ENCODE results near the gene NMBR. TPM values are rescaled to one million over a fixed set of nuclear protein-coding genes. Genes with fewer than 3 reads are reported as not detected.
"Not testable (repeated sequence)": the region's sequence is repeated elsewhere in the genome, so short reads cannot be mapped to it uniquely, and the experiment has no call there.

Gene NMBR
- total RNA-seq (0.09 TPM), polyA plus RNA-seq (ENCODE audit: insufficient read depth in 1 of 8, insufficient read length in 8 of 8, low replicate concordance in 1 of 8) (under 1 TPM in 4 of 8 donors, not detected in 4; 0.15 to 0.36 (median 0.22) TPM)
- long read RNA-seq, donor 1, result 0 reads
- long read RNA-seq, donor 2, result 0 reads
- long read RNA-seq, donor 3, result 0 reads
- long read RNA-seq, donor 4, result 0 reads
- long read RNA-seq, donor 5, result 0 reads
- long read RNA-seq, donor 6, result 0 reads
- long read RNA-seq, donor 7, result 0 reads
- long read RNA-seq, donor 8, result 0 reads
- long read RNA-seq, donor 9, result 0 reads
- long read RNA-seq, donor 10, result 0 reads
- long read RNA-seq, donor 11, result 0 reads

GRCh38 chr6:142146828-142147662 is at the start of gene NMBR, which contains the start of gene VTA1:
Gene NMBR (minus strand): TSS chr6:142147122. CDS start chr6:142088658, 58,464 bp downstream.
Gene VTA1 (plus strand): TSS chr6:142147263. CDS start chr6:142147288, 25 bp downstream.
- H3K36me3 ChIP-seq (ENCODE audit: control insufficient read depth, insufficient read depth, low read length), result peaks cover 3% of the 10 kb centered on the region
- H3K27ac ChIP-seq (ENCODE audit: low read length), result peak within 1 kb of the TSS; percentile 63
- DNase-seq, result peak; percentile 100
- 0% methylated on average over 34 of the region's 38 CpGs for WGBS (ENCODE audit: insufficient coverage)
- H3K4me3 ChIP-seq (ENCODE audit: low read length), result peak within 1 kb of the TSS; percentile 75
- H3K4me1 ChIP-seq (ENCODE audit: control insufficient read depth, insufficient read depth, low read length), result peaks cover 2% of the 10 kb centered on the region
- no peaks in the 10 kb centered on the region for H3K27me3 ChIP-seq (ENCODE audit: control insufficient read depth, insufficient read depth, low read length)
- H3K9me3 ChIP-seq (replicated peaks; ENCODE audit: control insufficient read depth, low read depth, low read length), result no peaks in the 10 kb centered on the region

DNA sequence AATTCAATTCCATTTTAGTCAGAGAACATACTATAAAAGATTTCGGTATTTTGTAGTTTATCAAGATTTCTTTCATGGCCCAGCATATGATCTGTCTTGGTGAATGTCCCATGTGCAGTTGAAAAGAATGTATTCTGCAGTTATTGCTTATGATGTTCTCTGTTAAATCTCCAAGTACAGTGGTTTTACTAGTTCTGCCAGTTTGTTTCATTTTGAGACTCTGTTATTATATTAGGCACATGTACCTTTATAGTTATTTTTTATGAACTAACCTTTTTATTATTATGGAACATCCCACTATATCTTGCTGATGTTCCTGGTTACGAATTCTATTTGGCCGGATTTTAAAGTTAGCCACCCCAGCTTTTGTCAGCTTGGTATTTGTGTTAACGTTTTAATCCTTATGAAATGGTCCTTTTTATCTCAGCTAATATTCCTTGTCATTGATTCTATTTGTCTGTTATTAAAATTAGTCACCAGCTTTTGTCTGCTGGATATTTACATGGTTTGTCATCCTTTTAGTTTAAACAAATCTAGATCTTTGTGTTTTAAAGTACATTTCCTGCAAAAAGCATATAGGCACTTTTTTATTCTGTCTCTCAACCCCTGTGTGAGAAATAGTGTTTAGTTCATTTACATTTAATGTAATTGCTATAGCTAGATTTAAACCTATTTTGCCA is 49.1 kb upstream of the NMBR start:
- WGBS (ENCODE audit: insufficient coverage), result no CpG with 5 or more reads among the region's 4 CpGs
- Histone ChIP-seq H3K9me3 (replicated peaks; ENCODE audit: control insufficient read depth, low read depth, low read length) (no peaks in the 10 kb centered on the region), H3K27me3 (ENCODE audit: control insufficient read depth, insufficient read depth, low read length) (no peaks in the 10 kb centered on the region), H3K36me3 (ENCODE audit: control insufficient read depth, insufficient read depth, low read length) (peaks cover 2% of the 10 kb centered on the region), H3K27ac (ENCODE audit: low read length) (no peak overlapping the region), H3K4me3 (ENCODE audit: low read length) (no peak overlapping the region), H3K4me1 (ENCODE audit: control insufficient read depth, insufficient read depth, low read length) (no peaks in the 10 kb centered on the region)
- DNase-seq, result no peak

DNA sequence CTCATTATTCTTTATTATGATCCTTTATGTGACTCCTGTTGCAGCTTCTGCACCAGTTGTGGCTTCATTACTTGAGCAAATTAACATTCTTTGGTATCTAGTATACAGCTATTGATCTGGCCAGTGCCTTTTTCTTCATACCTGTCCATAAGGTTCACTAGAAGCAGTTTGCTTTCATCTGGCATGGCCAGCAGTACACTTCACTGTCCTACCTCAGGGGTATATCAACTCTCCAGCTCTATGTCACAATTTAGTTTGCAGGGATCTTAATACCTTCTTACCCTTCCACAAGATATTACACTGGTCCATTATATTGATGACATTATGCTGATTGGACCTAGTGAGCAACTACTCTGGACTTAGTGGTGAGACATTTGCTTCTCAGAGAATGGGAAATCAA is 46.7 kb upstream of the NMBR start:
- Histone ChIP-seq H3K4me3 (ENCODE audit: low read length) (no peak overlapping the region), H3K4me1 (ENCODE audit: control insufficient read depth, insufficient read depth, low read length) (no peaks in the 10 kb centered on the region), H3K36me3 (ENCODE audit: control insufficient read depth, insufficient read depth, low read length) (no peaks in the 10 kb centered on the region), H3K27ac (ENCODE audit: low read length) (no peak overlapping the region), H3K9me3 (replicated peaks; ENCODE audit: control insufficient read depth, low read depth, low read length) (no peaks in the 10 kb centered on the region), H3K27me3 (ENCODE audit: control insufficient read depth, insufficient read depth, low read length) (no peaks in the 10 kb centered on the region)
- no peak for DNase-seq

- H3K27ac ChIP-seq (ENCODE audit: low read length), result no peak overlapping the region
- WGBS (ENCODE audit: insufficient coverage), result no CpG with 5 or more reads among the region's 1 CpG
- H3K36me3 ChIP-seq (ENCODE audit: control insufficient read depth, insufficient read depth, low read length), result no peaks in the 10 kb centered on the region
- DNase-seq, result no peak
- no peaks in the 10 kb centered on the region for H3K27me3 ChIP-seq (ENCODE audit: control insufficient read depth, insufficient read depth, low read length)
- no peaks in the 10 kb centered on the region for H3K9me3 ChIP-seq (replicated peaks; ENCODE audit: control insufficient read depth, low read depth, low read length)
- H3K4me1 ChIP-seq (ENCODE audit: control insufficient read depth, insufficient read depth, low read length), result no peaks in the 10 kb centered on the region
- H3K4me3 ChIP-seq (ENCODE audit: low read length), result no peak overlapping the region
These were observed 45.4 kb upstream of the NMBR start for GRCh38 chr6:142192343-142192742.

DNA sequence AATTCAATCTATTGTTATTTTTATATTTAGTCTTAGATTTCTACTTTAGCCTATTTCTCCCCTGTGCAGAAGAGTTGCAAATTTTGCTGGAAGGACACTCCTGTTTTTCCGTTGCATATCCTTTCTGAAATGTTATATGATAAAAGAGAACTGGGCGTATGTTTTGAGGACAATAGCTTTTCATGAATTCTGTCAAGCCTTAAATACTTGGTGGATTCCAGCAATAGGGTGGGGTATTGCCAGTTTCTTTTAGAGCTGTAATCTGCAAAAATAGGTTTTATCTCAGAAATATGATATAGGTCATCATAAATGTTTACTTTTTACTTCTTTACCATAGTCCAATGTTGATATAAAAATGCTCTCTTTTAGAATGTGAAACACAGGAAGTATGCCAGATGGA is 42.1 kb upstream of the NMBR start:
- no peaks in the 10 kb centered on the region for H3K27me3 ChIP-seq (ENCODE audit: control insufficient read depth, insufficient read depth, low read length)
- H3K27ac ChIP-seq (ENCODE audit: low read length), result no peak overlapping the region
- H3K4me3 ChIP-seq (ENCODE audit: low read length), result no peak overlapping the region
- no CpG with 5 or more reads among the region's 2 CpGs for WGBS (ENCODE audit: insufficient coverage)
- no peaks in the 10 kb centered on the region for H3K4me1 ChIP-seq (ENCODE audit: control insufficient read depth, insufficient read depth, low read length)
- H3K36me3 ChIP-seq (ENCODE audit: control insufficient read depth, insufficient read depth, low read length), result no peaks in the 10 kb centered on the region
- peak; percentile 7 for DNase-seq
- no peaks in the 10 kb centered on the region for H3K9me3 ChIP-seq (replicated peaks; ENCODE audit: control insufficient read depth, low read depth, low read length)

GRCh38 chr6:142188341-142188740 is 41.4 kb upstream of the NMBR start:
- not testable (repeated sequence) for H3K4me3 ChIP-seq (ENCODE audit: low read length); H3K27ac ChIP-seq (ENCODE audit: low read length); H3K9me3 ChIP-seq (replicated peaks; ENCODE audit: control insufficient read depth, low read depth, low read length); DNase-seq; H3K36me3 ChIP-seq (ENCODE audit: control insufficient read depth, insufficient read depth, low read length); H3K27me3 ChIP-seq (ENCODE audit: control insufficient read depth, insufficient read depth, low read length); H3K4me1 ChIP-seq (ENCODE audit: control insufficient read depth, insufficient read depth, low read length)
- 100% methylated on average over 2 of the region's 8 CpGs for WGBS (ENCODE audit: insufficient coverage)

- no CpG with 5 or more reads among the region's 1 CpG for WGBS (ENCODE audit: insufficient coverage)
- Histone ChIP-seq H3K27ac (ENCODE audit: low read length) (no peak overlapping the region), H3K4me1 (ENCODE audit: control insufficient read depth, insufficient read depth, low read length) (no peaks in the 10 kb centered on the region), H3K27me3 (ENCODE audit: control insufficient read depth, insufficient read depth, low read length) (no peaks in the 10 kb centered on the region), H3K9me3 (replicated peaks; ENCODE audit: control insufficient read depth, low read depth, low read length) (no peaks in the 10 kb centered on the region), H3K4me3 (ENCODE audit: low read length) (no peak overlapping the region), H3K36me3 (ENCODE audit: control insufficient read depth, insufficient read depth, low read length) (no peaks in the 10 kb centered on the region)
- peak; percentile 49 for DNase-seq
These were observed 40.3 kb upstream of the NMBR start for GRCh38 chr6:142187209-142187608.

DNA sequence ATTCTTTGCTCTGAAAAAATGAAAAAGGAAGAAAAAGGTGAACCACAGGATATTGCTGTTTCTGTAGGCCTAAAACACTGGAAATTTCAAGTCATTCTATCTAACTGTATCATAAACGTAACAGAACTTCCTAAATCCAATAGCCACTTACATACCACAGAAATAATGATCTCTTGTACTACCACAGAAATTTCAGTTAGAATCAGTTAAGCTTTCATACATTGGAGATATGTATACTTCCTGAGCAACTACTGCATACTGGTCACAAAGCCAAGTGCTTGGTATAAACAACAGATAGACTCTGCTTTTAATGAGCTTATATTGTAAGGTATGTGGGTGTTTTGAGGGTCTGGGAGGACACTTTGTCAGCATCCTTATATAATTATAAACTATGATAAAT is 38.7 kb upstream of the NMBR start:
- no peaks in the 10 kb centered on the region for H3K27me3 ChIP-seq (ENCODE audit: control insufficient read depth, insufficient read depth, low read length)
- no CpG with 5 or more reads among the region's 1 CpG for WGBS (ENCODE audit: insufficient coverage)
- H3K4me1 ChIP-seq (ENCODE audit: control insufficient read depth, insufficient read depth, low read length), result no peaks in the 10 kb centered on the region

GRCh38 chr6:142184307-142184706 is 37.4 kb upstream of the NMBR start:
- Histone ChIP-seq H3K4me3 (ENCODE audit: low read length) (no peak overlapping the region), H3K27me3 (ENCODE audit: control insufficient read depth, insufficient read depth, low read length) (no peaks in the 10 kb centered on the region), H3K36me3 (ENCODE audit: control insufficient read depth, insufficient read depth, low read length) (peaks cover 3% of the 10 kb centered on the region), H3K9me3 (replicated peaks; ENCODE audit: control insufficient read depth, low read depth, low read length) (no peaks in the 10 kb centered on the region), H3K27ac (ENCODE audit: low read length) (no peak overlapping the region), H3K4me1 (ENCODE audit: control insufficient read depth, insufficient read depth, low read length) (no peaks in the 10 kb centered on the region)
- no peak for DNase-seq
- no CpG with 5 or more reads among the region's 2 CpGs for WGBS (ENCODE audit: insufficient coverage)

More for the DNA sequence above, 38.7 kb upstream of the NMBR start:
- Histone ChIP-seq H3K4me3 (ENCODE audit: low read length) (no peak overlapping the region), H3K27ac (ENCODE audit: low read length) (no peak overlapping the region), H3K9me3 (replicated peaks; ENCODE audit: control insufficient read depth, low read depth, low read length) (no peaks in the 10 kb centered on the region), H3K36me3 (ENCODE audit: control insufficient read depth, insufficient read depth, low read length) (no peaks in the 10 kb centered on the region)
- no peak for DNase-seq

GRCh38 chr6:142183351-142183750 is 36.4 kb upstream of the NMBR start:
- no CpG with 5 or more reads among the region's 1 CpG for WGBS (ENCODE audit: insufficient coverage)
- no peaks in the 10 kb centered on the region for H3K9me3 ChIP-seq (replicated peaks; ENCODE audit: control insufficient read depth, low read depth, low read length)
- peak; percentile 2 for DNase-seq

More at GRCh38 chr6:142183351-142183750, 36.4 kb upstream of the NMBR start:
- H3K27ac ChIP-seq (ENCODE audit: low read length), result no peak overlapping the region
- H3K4me1 ChIP-seq (ENCODE audit: control insufficient read depth, insufficient read depth, low read length), result no peaks in the 10 kb centered on the region
- no peaks in the 10 kb centered on the region for H3K27me3 ChIP-seq (ENCODE audit: control insufficient read depth, insufficient read depth, low read length)
- no peak overlapping the region for H3K4me3 ChIP-seq (ENCODE audit: low read length)
- H3K36me3 ChIP-seq (ENCODE audit: control insufficient read depth, insufficient read depth, low read length), result peaks cover 3% of the 10 kb centered on the region

Measured in muscle of leg (tissue), 16 donors.